HepG2 (cell line): ENCODE results near the gene ATP9A. TPM values are rescaled to one million over a fixed set of nuclear protein-coding genes. Genes with fewer than 3 reads are reported as not detected.
A peak's percentile ranks its signal among the peaks of the same experiment; 100 is the strongest.

Experiments
- ATAC-seq: fragments of 200-7000 bp; cut with Tn5 transposase; 3 replicates; pipeline ENCODE4 v1.9.1; 2020; ENCODE audit warnings: mild to moderate bottlenecking, moderate library complexity
- BruUV-seq: library from RNA; stranded (reverse); fragments of 400-500 nt; replicated peaks from 2 replicates; lab custom pipeline; 2021; lab: Mats Ljungman, UMichigan
- CTCF ChIA-PET: fragments of 300-600 bp; formaldehyde crosslinking; extraction: SDS; loops from one replicate; lab custom pipeline; 2021; ENCODE audit warnings: low total read pairs, inconsistent platforms, low intra/inter-chr PET ratio; lab: Yijun Ruan, JAX
- POLR2A ChIA-PET: fragments of 350-600 bp; sonication (Branson Sonifier 250); formaldehyde crosslinking; loops from one replicate; lab custom pipeline; 2020; ENCODE audit warnings: antibody characterized with exemption, inconsistent platforms; lab: Yijun Ruan, JAX
- DNase-seq: peaks from one replicate; pipeline ENCODE4 v3.0.0-alpha.2; 2015; ENCODE audit warnings: low spot score
- FAIRE-seq: peaks from 3 replicates; lab custom pipeline; 2011; peaks lifted over from hg19 to GRCh38; lab: Jason Lieb, UNC
- H2AFZ ChIP-seq: one replicate; pipeline ENCODE4 v1.6.1; 2011; ENCODE audit warnings: low read length, inconsistent platforms
- H3K27ac ChIP-seq: fragments of 300-600 bp; 3 replicates; pipeline ENCODE4 v1.8.0; 2011; ENCODE audit warnings: mixed run types, mild to moderate bottlenecking, mixed read lengths, low read length, inconsistent platforms; ENCODE audit not compliant: insufficient read depth; ENCODE audit errors: extremely low read length
- H3K27me3 ChIP-seq, 2 experiments: fragments of 200-600 bp in 1 of 2; 2 replicates in 1 of 2; 3 replicates in 1 of 2; pipeline versions ENCODE4 v1.6.0 to v1.8.0; 2011; ENCODE audit warnings: low read length in 2 of 2, mild to moderate bottlenecking in 2 of 2, moderate library complexity in 2 of 2, inconsistent platforms in 1 of 2; ENCODE audit not compliant: insufficient read depth in 2 of 2, control insufficient read depth in 1 of 2
- H3K36me3 ChIP-seq, 2 experiments: fragments of 200-600 bp in 1 of 2; replicated peaks in 1 of 2; 2 replicates in 1 of 2; 3 replicates in 1 of 2; pipeline versions ENCODE4 v1.5.1 to v1.8.0; 2011; ENCODE audit warnings: low read length in 2 of 2, inconsistent platforms in 1 of 2; ENCODE audit not compliant: insufficient read depth in 2 of 2, control insufficient read depth in 1 of 2
- H3K4me1 ChIP-seq: 2 replicates; pipeline ENCODE4 v1.5.1; 2012; ENCODE audit warnings: low read length, inconsistent platforms; ENCODE audit not compliant: insufficient read depth
- H3K4me2 ChIP-seq: 2 replicates; pipeline ENCODE4 v1.6.0; 2011; ENCODE audit warnings: low read depth, low read length, inconsistent platforms
- H3K4me3 ChIP-seq, 3 experiments: fragments of 200-600 bp in 1 of 3; sonication (generic), shearing (Covaris generic) in 1 of 3; replicated peaks in 1 of 3; 2 replicates each; pipeline ENCODE4 v1.5.1; 2011 to 2016; ENCODE audit warnings: low read length in 3 of 3, inconsistent platforms in 2 of 3, low read depth in 2 of 3, mild to moderate bottlenecking in 2 of 3, control low read depth in 1 of 3, mixed read lengths in 1 of 3; ENCODE audit not compliant: insufficient read depth in 1 of 3
- H3K79me2 ChIP-seq: one replicate; pipeline ENCODE4 v1.6.1; 2011; ENCODE audit warnings: low read length, inconsistent platforms; ENCODE audit not compliant: insufficient read depth
- H3K9ac ChIP-seq: 2 replicates; pipeline ENCODE4 v1.6.0; 2011; ENCODE audit warnings: mild to moderate bottlenecking, low read depth, low read length, inconsistent platforms; ENCODE audit not compliant: insufficient read depth
- H3K9me3 ChIP-seq: 2 replicates; pipeline ENCODE4 v1.5.1; 2012; ENCODE audit warnings: mild to moderate bottlenecking, low read length
- H4K20me1 ChIP-seq: 2 replicates; pipeline ENCODE4 v1.6.0; 2011; ENCODE audit warnings: inconsistent platforms, mild to moderate bottlenecking, low read length, moderate library complexity; ENCODE audit not compliant: insufficient read depth
- AHR ChIP-seq: IDR thresholded peaks from 2 replicates; pipeline ENCODE4 v1.6.1; 2018; ENCODE audit warnings: missing genetic modification reagents, missing compliant biosample characterization
- ATF2 ChIP-seq: sonication (generic); formaldehyde crosslinking; IDR thresholded peaks from 2 replicates; pipeline ENCODE4 v1.4.0; 2020; ENCODE audit warnings: missing genetic modification reagents
- EP300 ChIP-seq, 3 experiments: sonication (generic) in 1 of 3; formaldehyde crosslinking in 1 of 3; IDR thresholded peaks; 2 replicates each; pipeline versions ENCODE4 v1.5.1 to v1.6.1; 2011 to 2020; ENCODE audit warnings: low read depth in 2 of 3, low read length in 2 of 3, borderline replicate concordance in 1 of 3, improper control_type of control experiment in 1 of 3, mild to moderate bottlenecking in 1 of 3, missing genetic modification reagents in 1 of 3, moderate library complexity in 1 of 3
- HES4 ChIP-seq: sonication (generic); formaldehyde crosslinking; IDR thresholded peaks from 2 replicates; pipeline ENCODE4 v1.9.0; 2021; ENCODE audit warnings: mild to moderate bottlenecking, missing genetic modification reagents, borderline replicate concordance
- HNF4A ChIP-seq: sonication (generic); formaldehyde crosslinking; IDR thresholded peaks from 2 replicates; pipeline ENCODE4 v1.4.0; 2020; ENCODE audit warnings: missing genetic modification reagents
- JDP2 ChIP-seq: sonication (generic); formaldehyde crosslinking; IDR thresholded peaks from 2 replicates; pipeline ENCODE4 v1.8.1; 2022; ENCODE audit warnings: missing genetic modification reagents, borderline replicate concordance
- KDM5A ChIP-seq: fragments of 200-600 bp; sonication (generic); IDR thresholded peaks from 2 replicates; pipeline ENCODE4 v1.7.0; 2018; ENCODE audit warnings: antibody characterized with exemption, mild to moderate bottlenecking, low read length, borderline replicate concordance
- KDM5B ChIP-seq: sonication (generic); formaldehyde crosslinking; IDR thresholded peaks from 2 replicates; pipeline ENCODE4 v1.4.0; 2020; ENCODE audit warnings: missing genetic modification reagents, mild to moderate bottlenecking, borderline replicate concordance
- MEIS2 ChIP-seq: sonication (generic); formaldehyde crosslinking; IDR thresholded peaks from 2 replicates; pipeline ENCODE4 v1.9.0; 2021; ENCODE audit warnings: mild to moderate bottlenecking, missing genetic modification reagents
- MTA1 ChIP-seq: sonication (generic); formaldehyde crosslinking; IDR thresholded peaks from 2 replicates; pipeline ENCODE4 v1.4.0; 2020; ENCODE audit warnings: missing genetic modification reagents, mild to moderate bottlenecking, borderline replicate concordance
- NFRKB ChIP-seq: fragments of 450-650 bp; IDR thresholded peaks from 2 replicates; pipeline ENCODE4 v1.6.1; 2017
- SAFB2 ChIP-seq: sonication (generic); formaldehyde crosslinking; IDR thresholded peaks from 2 replicates; pipeline ENCODE4 v1.5.1; 2020; ENCODE audit warnings: missing genetic modification reagents, low read depth, mild to moderate bottlenecking, borderline replicate concordance
- SMC3 ChIP-seq: IDR thresholded peaks from 2 replicates; pipeline ENCODE4 v1.6.1; 2011; ENCODE audit warnings: low read length, improper control_type of control experiment
- SP140L ChIP-seq: sonication (generic); formaldehyde crosslinking; IDR thresholded peaks from 2 replicates; pipeline ENCODE4 v1.4.0; 2020; ENCODE audit warnings: missing genetic modification reagents, borderline replicate concordance
- ZFP41 ChIP-seq: sonication (generic); formaldehyde crosslinking; IDR thresholded peaks from 2 replicates; pipeline ENCODE4 v1.4.0; 2020; ENCODE audit warnings: mild to moderate bottlenecking, missing genetic modification reagents, borderline replicate concordance
- ZFP82 ChIP-seq: sonication (generic); formaldehyde crosslinking; IDR thresholded peaks from 2 replicates; pipeline ENCODE4 v1.5.1; 2020; ENCODE audit warnings: mild to moderate bottlenecking, missing genetic modification reagents, borderline replicate concordance
- ZNF816 ChIP-seq: sonication (generic); formaldehyde crosslinking; IDR thresholded peaks from 2 replicates; pipeline ENCODE4 v1.8.0; 2022; ENCODE audit warnings: missing genetic modification reagents, mild to moderate bottlenecking, borderline replicate concordance
- WGBS: methylation state at CpG from one replicate; pipeline ENCODE4 v1.1.6; 2017; ENCODE audit warnings: low lambda C conversion rate; 5-methylcytosine and 5-hydroxymethylcytosine counted together
- in situ Hi-C: cut with HindIII; loops from 2 replicates; pipeline ENCODE4 v1.10.0; 2017; ENCODE audit warnings: low pct_unique_long_range_greater_than_20kb; ENCODE audit not compliant: extremely low pct_ligation_motif_present
- intact Hi-C: fragments of 100-400 bp; cut with micrococcal nuclease; formaldehyde crosslinking; loops from one replicate; pipeline ENCODE4 v1.10.0; 2022; ENCODE audit not compliant: unreplicated experiment
- polyA plus RNA-seq, 8 experiments: library from polyadenylated mRNA; depleted of rRNA in 3 of 8; stranded (reverse) in 7 of 8; unstranded in 1 of 8; fragments of >200 nt; fragmentation: Illumina TruSeq in 4 of 8; extraction: Trizol in 4 of 8; gene quantifications; 2 replicates each; pipeline versions ENCODE4 v1.2.1 to v1.2.3, GENCODE V29; 2011 to 2016; ENCODE audit warnings: low read depth in 4 of 8, missing spikeins in 1 of 8, mixed read lengths in 1 of 8; ENCODE audit not compliant: insufficient read depth in 1 of 8
- total RNA-seq, 5 experiments: library from RNA; depleted of rRNA; stranded (reverse); fragments of >200 nt; fragmentation: Illumina TruSeq; extraction: Trizol; gene quantifications; 2 replicates each; pipeline ENCODE4 v1.2.3, GENCODE V29; 2016; ENCODE audit warnings: low read depth in 1 of 5
- TF ChIP-seq, protein P1 (sequence below): sonication (generic); formaldehyde crosslinking; IDR thresholded peaks from 2 replicates; pipeline ENCODE4 v1.4.0; 2020; ENCODE audit warnings: missing genetic modification reagents

The ATP9A gene
- total and polyA plus RNA-seq, 2 of the 13 experiments (the other 11 are each of a cell fraction or from before 2014, with no cell fraction given) = 11.8 to 18.5 TPM

GRCh38 chr20:51628533-51629398 lies 139.4 kb downstream of the ATP9A start (continued):
- TF ChIP-seq EP300 (IDR thresholded peaks at IDR 0.05; ENCODE audit: low read depth in 2 of 2, low read length in 2 of 2) (peak in 1 of 2 experiments; percentile 84; a peak in 2 of 4 replicates), EP300 (CRISPR knock-in tag; IDR thresholded peaks at IDR 0.05; ENCODE audit: borderline replicate concordance) (no peak; the same call in 1 of the 2 replicates), KDM5B (no peak), MEIS2 (CRISPR knock-in tag) (0 out of 2 replicates have a peak, but pooled peaks have one; percentile 59), HNF4A (CRISPR knock-in tag) (peak; percentile 95), SAFB2 (CRISPR knock-in tag) (0 out of 2 replicates have a peak, but pooled peaks have one; percentile 23), ZFP82 (CRISPR knock-in tag) (no peak)
- TF ChIP-seq, all 625 proteins: peak for 151

- DNase-seq (no peak), ATAC-seq (no peak), FAIRE-seq (no peak)
- CTCF ChIA-PET = no interaction called here
- H3K4me2 ChIP-seq = no peak overlapping the region
- peaks cover 30% of the 10 kb centered on the region for H3K4me1 ChIP-seq
- no peak for TF ChIP-seq SP140L
- no peak for TF ChIP-seq ZNF816 (CRISPR knock-in tag)
- TF ChIP-seq NFRKB = no peak
- no peak for TF ChIP-seq AHR (CRISPR knock-in tag)
- no peak for TF ChIP-seq JDP2 (CRISPR knock-in tag)
- no peak for TF ChIP-seq KDM5A
- 0 out of 2 replicates have a peak, but pooled peaks have one; percentile 39 for TF ChIP-seq HES4
- TF ChIP-seq MTA1 = 0 out of 2 replicates have a peak, but pooled peaks have one; percentile 20
- TF ChIP-seq, protein P1, sequence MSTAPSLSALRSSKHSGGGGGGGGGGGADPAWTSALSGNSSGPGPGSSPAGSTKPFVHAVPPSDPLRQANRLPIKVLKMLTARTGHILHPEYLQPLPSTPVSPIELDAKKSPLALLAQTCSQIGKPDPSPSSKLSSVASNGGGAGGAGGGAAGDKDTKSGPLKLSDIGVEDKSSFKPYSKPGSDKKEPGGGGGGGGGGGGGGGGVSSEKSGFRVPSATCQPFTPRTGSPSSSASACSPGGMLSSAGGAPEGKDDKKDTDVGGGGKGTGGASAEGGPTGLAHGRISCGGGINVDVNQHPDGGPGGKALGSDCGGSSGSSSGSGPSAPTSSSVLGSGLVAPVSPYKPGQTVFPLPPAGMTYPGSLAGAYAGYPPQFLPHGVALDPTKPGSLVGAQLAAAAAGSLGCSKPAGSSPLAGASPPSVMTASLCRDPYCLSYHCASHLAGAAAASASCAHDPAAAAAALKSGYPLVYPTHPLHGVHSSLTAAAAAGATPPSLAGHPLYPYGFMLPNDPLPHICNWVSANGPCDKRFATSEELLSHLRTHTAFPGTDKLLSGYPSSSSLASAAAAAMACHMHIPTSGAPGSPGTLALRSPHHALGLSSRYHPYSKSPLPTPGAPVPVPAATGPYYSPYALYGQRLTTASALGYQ (CRISPR knock-in tag) = 0 out of 2 replicates have a peak, but pooled peaks have one; percentile 16
- no peak for TF ChIP-seq ZFP41 (CRISPR knock-in tag)
- TF ChIP-seq SMC3 = no peak
- TF ChIP-seq ATF2 (CRISPR knock-in tag) = no peak
- H3K79me2 ChIP-seq = no peaks in the 10 kb centered on the region
- WGBS = 97% methylated on average over 10 of the region's 10 CpGs
- no peaks in the 10 kb centered on the region for H4K20me1 ChIP-seq
- no peaks in the 10 kb centered on the region for H3K27me3 ChIP-seq
- no TSS peak for BruUV-seq
- intact Hi-C loops (loop anchor here (10.0 kb wide), 1 partner anchor 643 kb away; no protein-coding TSS in a partner anchor), in situ Hi-C loops (no loop called here)
- H3K9me3 ChIP-seq = no peaks in the 10 kb centered on the region
- peaks cover 7 to 16% of the 10 kb centered on the region in 2 experiments; a peak in 3 of 5 replicates for H3K36me3 ChIP-seq
- no peak overlapping the region for H2AFZ ChIP-seq
- H3K9ac ChIP-seq = no peak overlapping the region
- no peak overlapping the region for H3K4me3 ChIP-seq
- H3K27ac ChIP-seq = no peak overlapping the region
- POLR2A ChIA-PET = no interaction called here
These were observed 140.6 kb downstream of the ATP9A start for GRCh38 chr20:51627586-51627985.
